Smooth muscle cell (in vitro differentiated cells): ENCODE results near the gene RPEL1. TPM values are rescaled to one million over a fixed set of nuclear protein-coding genes. Genes with fewer than 3 reads are reported as not detected.
A peak's percentile ranks its signal among the peaks of the same experiment; 100 is the strongest.

ENCODE experiments used
- DNase-seq: peaks from one replicate; lab custom pipeline; 2025; ENCODE audit not compliant: unreplicated experiment; lab: John Stamatoyannopoulos, UW
- H2AFZ ChIP-seq: fragments of 200-600 bp; sonication (generic); 2 replicates; pipeline ENCODE4 v1.6.0; 2016; ENCODE audit warnings: antibody characterized with exemption, low read depth, mild to moderate bottlenecking
- H3F3A ChIP-seq: fragments of 200-600 bp; sonication (generic); 2 replicates; pipeline ENCODE4 v1.6.0; 2017; ENCODE audit warnings: antibody characterized with exemption, low read depth
- H3K27ac ChIP-seq: fragments of 200-600 bp; sonication (generic); 2 replicates; pipeline ENCODE4 v1.5.1; 2016; ENCODE audit warnings: low read depth, mild to moderate bottlenecking
- H3K27me3 ChIP-seq: fragments of 200-600 bp; sonication (generic); 2 replicates; pipeline ENCODE4 v1.6.1; 2016; ENCODE audit warnings: low read depth, mild to moderate bottlenecking
- H3K36me3 ChIP-seq: fragments of 200-600 bp; sonication (generic); 2 replicates; pipeline ENCODE4 v1.5.1; 2016; ENCODE audit warnings: low read depth
- H3K4me1 ChIP-seq: fragments of 200-600 bp; sonication (generic); 2 replicates; pipeline ENCODE4 v1.5.1; 2016; ENCODE audit warnings: low read depth
- H3K4me2 ChIP-seq: fragments of 200-600 bp; sonication (generic); 2 replicates; pipeline ENCODE4 v1.6.0; 2016; ENCODE audit warnings: mild to moderate bottlenecking
- H3K4me3 ChIP-seq: fragments of 200-600 bp; sonication (generic); 2 replicates; pipeline ENCODE4 v1.5.1; 2016; ENCODE audit warnings: mild to moderate bottlenecking
- H3K79me2 ChIP-seq: fragments of 200-600 bp; sonication (generic); 2 replicates; pipeline ENCODE4 v1.6.0; 2016; ENCODE audit warnings: low read depth, mild to moderate bottlenecking
- H3K9ac ChIP-seq: fragments of 200-600 bp; sonication (generic); 2 replicates; pipeline ENCODE4 v1.6.0; 2016; ENCODE audit warnings: low read depth
- H3K9me3 ChIP-seq: fragments of 200-600 bp; sonication (generic); replicated peaks from 2 replicates; pipeline ENCODE4 v1.5.1; 2016; ENCODE audit warnings: low read depth
- H4K20me1 ChIP-seq: fragments of 200-600 bp; sonication (generic); 2 replicates; pipeline ENCODE4 v1.6.0; 2016; ENCODE audit warnings: low read depth
- CTCF ChIP-seq: fragments of 200-600 bp; sonication (generic); IDR thresholded peaks from 2 replicates; pipeline ENCODE4 v1.5.1; 2017; ENCODE audit warnings: borderline replicate concordance, mild to moderate bottlenecking, antibody characterized with exemption; ENCODE audit not compliant: insufficient read depth, poor library complexity, severe bottlenecking
- WGBS: methylation state at CpG from one replicate; pipeline ENCODE4 v1.1.7; 2016; ENCODE audit warnings: low lambda C conversion rate; 5-methylcytosine and 5-hydroxymethylcytosine counted together
- polyA plus RNA-seq: library from polyadenylated mRNA; unstranded; fragments of >200 nt; fragmentation: Nextera tagmentation; extraction: Ambion mirVana; gene quantifications from 2 replicates; pipeline ENCODE4 v1.2.1, GENCODE V29; 2016
- total RNA-seq: library from RNA; depleted of rRNA; stranded (reverse); fragments of >200 nt; gene quantifications from 2 replicates; pipeline ENCODE4 v1.2.3, GENCODE V29; 2014

RPEL1 gene
- total and polyA plus RNA-seq, 2 experiments from 2014 or later: not detected

GRCh38 chr10:103227416-103227815, 18.3 kb upstream of the RPEL1 start:
- DNase-seq: no peak
- H4K20me1 ChIP-seq: no peaks in the 10 kb centered on the region
- TF ChIP-seq CTCF: no peak
- WGBS: 94% methylated on average over 1 of the region's 1 CpG
- H3K4me2 ChIP-seq: no peak overlapping the region
- H3K27me3 ChIP-seq: no peaks in the 10 kb centered on the region
- no peak overlapping the region for H3K4me3 ChIP-seq
- H3K27ac ChIP-seq: no peak overlapping the region
- peaks cover 11% of the 10 kb centered on the region for H3K4me1 ChIP-seq
- H2AFZ ChIP-seq: no peak overlapping the region
- no peaks in the 10 kb centered on the region for H3K79me2 ChIP-seq
- H3F3A ChIP-seq: peaks cover 9% of the 10 kb centered on the region
- no peaks in the 10 kb centered on the region for H3K36me3 ChIP-seq
- H3K9me3 ChIP-seq: no peaks in the 10 kb centered on the region
- no peak overlapping the region for H3K9ac ChIP-seq

DNA sequence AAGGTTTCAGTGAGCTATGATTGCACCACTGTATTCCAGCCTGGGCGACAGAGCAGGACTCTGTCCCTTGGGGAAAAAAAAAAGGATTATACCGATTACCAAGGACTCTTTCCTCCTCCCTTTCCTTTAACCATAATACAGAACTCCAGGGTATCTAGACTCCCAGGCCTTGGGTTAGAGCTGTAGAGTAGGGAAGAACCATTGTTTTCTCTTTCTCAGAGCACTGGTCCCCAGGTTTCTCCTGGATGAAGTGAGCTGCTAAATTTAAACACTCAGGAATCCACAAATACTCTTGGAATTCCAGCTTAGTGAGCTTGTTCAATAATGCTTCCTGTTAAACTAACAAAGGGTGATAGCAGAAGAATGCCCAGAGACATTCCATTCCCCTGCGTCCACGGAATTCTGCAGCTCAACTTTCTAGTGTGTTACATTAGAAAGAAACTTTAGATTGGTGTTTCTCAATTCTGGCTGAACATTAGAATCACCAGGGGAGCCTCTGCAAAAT, 14.6 kb upstream of the RPEL1 start:
- TF ChIP-seq CTCF: no peak
- Histone ChIP-seq H3K27ac (peak overlapping the region; percentile 68), H3K4me1 (peaks cover 11% of the 10 kb centered on the region), H4K20me1 (no peaks in the 10 kb centered on the region), H3K79me2 (no peaks in the 10 kb centered on the region), H3K9me3 (no peaks in the 10 kb centered on the region), H3K27me3 (no peaks in the 10 kb centered on the region), H3K9ac (no peak overlapping the region), H3K36me3 (no peaks in the 10 kb centered on the region), H3F3A (peaks cover 9% of the 10 kb centered on the region), H2AFZ (no peak overlapping the region), H3K4me2 (peak overlapping the region; percentile 72), H3K4me3 (no peak overlapping the region)
- no peak for DNase-seq
- WGBS: 4% methylated on average over 4 of the region's 4 CpGs

DNA sequence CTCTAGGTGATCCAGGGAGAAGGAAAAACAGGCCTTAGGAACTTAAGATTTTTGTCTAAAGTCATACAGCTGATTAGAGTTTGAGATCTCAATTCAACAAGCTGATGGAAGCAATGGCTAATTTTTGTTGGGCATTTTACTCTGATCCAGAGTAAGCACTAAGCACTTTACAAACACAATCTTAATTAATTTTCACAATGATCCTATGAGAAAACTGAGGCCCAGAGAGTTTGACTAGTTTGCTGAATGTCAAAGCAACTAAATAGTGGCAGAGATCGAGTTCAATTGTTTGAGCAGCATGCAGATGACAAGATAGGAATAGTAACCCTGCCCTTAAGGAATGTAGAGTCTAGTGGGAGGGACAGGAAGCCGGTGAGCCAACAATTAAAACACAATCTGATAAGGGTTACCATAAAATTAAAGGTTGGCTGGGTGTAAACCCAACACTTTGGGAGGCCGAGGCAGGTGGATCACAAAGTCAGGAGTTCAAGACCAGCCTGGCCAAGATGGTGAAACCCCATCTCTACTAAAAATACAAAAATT, 13.5 kb upstream of the RPEL1 start:
- no peak for DNase-seq
- H3K9ac ChIP-seq: no peak overlapping the region

More for the DNA sequence above, 13.5 kb upstream of the RPEL1 start:
- no peaks in the 10 kb centered on the region for H4K20me1 ChIP-seq
- peak overlapping the region; percentile 68 for H3K27ac ChIP-seq
- WGBS: 38% methylated on average over 3 of the region's 3 CpGs
- H3K36me3 ChIP-seq: no peaks in the 10 kb centered on the region
- no peaks in the 10 kb centered on the region for H3K27me3 ChIP-seq
- no peaks in the 10 kb centered on the region for H3K79me2 ChIP-seq
- H3F3A ChIP-seq: peaks cover 9% of the 10 kb centered on the region
- H3K9me3 ChIP-seq: no peaks in the 10 kb centered on the region
- H3K4me2 ChIP-seq: no peak overlapping the region
- peaks cover 11% of the 10 kb centered on the region for H3K4me1 ChIP-seq
- H2AFZ ChIP-seq: no peak overlapping the region
- no peak overlapping the region for H3K4me3 ChIP-seq
- TF ChIP-seq CTCF: no peak
